ENCODE measurements around the gene PGBD5.

Gene PGBD5

DNA sequence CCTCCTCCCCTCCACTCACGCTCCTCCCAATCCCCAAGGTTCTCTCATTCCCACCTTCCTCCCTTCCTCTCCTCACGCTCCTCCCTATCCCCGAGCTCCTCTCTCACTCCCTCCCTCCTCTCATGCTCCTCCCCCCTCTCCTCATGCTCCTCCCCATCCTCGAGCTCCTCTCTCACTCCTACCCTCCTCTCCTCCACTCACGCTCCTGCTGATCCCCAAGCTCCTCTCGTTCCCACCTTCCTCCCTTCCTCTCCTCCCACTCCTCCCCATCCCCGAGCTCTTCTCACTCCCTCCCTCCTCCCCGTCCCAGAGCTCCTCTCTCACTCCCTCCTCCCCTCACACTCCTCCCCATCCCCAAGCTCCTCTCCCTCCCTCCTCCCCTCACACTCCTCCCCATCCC lies 31.4 kb downstream of the PGBD5 start:
- TF ChIP-seq, protein P1, sequence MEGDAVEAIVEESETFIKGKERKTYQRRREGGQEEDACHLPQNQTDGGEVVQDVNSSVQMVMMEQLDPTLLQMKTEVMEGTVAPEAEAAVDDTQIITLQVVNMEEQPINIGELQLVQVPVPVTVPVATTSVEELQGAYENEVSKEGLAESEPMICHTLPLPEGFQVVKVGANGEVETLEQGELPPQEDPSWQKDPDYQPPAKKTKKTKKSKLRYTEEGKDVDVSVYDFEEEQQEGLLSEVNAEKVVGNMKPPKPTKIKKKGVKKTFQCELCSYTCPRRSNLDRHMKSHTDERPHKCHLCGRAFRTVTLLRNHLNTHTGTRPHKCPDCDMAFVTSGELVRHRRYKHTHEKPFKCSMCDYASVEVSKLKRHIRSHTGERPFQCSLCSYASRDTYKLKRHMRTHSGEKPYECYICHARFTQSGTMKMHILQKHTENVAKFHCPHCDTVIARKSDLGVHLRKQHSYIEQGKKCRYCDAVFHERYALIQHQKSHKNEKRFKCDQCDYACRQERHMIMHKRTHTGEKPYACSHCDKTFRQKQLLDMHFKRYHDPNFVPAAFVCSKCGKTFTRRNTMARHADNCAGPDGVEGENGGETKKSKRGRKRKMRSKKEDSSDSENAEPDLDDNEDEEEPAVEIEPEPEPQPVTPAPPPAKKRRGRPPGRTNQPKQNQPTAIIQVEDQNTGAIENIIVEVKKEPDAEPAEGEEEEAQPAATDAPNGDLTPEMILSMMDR (IDR thresholded peaks at IDR 0.05; ENCODE audit: low read depth, low read length), result no peak
- no peak overlapping the region for H3K4me3 ChIP-seq (ENCODE audit: low read depth, low read length)

DNA sequence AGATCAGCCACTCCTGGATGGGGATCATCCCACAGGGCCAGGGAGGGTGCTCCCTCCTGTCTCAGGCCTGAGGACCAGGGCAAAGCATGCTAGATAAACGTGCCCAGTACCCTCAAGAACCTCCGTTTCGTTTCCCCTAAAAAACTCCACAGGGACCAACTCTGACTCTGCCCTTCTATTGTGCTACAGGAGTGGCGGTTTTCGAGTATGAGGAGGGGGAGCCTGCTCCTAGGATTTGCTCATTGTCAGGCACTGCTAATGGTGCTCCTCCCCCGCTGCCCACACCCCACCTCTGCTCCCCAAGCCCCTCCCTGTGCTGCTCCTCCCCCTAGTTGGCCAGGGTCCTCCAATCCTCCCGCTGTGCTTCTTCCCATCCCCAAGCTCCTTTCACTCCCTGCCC lies 32.0 kb downstream of the PGBD5 start:
- H3K4me3 ChIP-seq (ENCODE audit: low read depth, low read length), result no peak overlapping the region
- TF ChIP-seq, protein P1 (IDR thresholded peaks at IDR 0.05; ENCODE audit: low read depth, low read length), result no peak

DNA sequence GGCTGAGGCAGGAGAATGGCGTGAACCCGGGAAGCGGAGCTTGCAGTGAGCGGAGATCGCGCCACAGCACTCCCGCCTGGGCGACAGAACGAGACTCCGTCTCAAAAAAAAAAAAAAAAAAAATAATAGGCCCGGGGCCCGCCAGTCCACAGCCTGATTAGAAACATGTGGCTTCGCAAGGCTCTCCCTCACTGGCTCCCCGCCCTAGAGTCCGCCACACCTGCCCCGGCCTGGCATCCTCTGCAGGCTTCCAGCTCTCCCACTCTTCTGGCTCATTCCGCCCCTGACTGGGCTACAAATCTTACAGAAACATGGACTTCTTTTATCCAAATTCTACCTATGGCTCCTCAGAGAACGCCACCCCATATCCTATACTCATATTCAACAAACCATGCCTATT lies 32.4 kb downstream of the PGBD5 start:
- TF ChIP-seq, protein P1 (IDR thresholded peaks at IDR 0.05; ENCODE audit: low read depth, low read length), result no peak
- no peak overlapping the region for H3K4me3 ChIP-seq (ENCODE audit: low read depth, low read length)

DNA sequence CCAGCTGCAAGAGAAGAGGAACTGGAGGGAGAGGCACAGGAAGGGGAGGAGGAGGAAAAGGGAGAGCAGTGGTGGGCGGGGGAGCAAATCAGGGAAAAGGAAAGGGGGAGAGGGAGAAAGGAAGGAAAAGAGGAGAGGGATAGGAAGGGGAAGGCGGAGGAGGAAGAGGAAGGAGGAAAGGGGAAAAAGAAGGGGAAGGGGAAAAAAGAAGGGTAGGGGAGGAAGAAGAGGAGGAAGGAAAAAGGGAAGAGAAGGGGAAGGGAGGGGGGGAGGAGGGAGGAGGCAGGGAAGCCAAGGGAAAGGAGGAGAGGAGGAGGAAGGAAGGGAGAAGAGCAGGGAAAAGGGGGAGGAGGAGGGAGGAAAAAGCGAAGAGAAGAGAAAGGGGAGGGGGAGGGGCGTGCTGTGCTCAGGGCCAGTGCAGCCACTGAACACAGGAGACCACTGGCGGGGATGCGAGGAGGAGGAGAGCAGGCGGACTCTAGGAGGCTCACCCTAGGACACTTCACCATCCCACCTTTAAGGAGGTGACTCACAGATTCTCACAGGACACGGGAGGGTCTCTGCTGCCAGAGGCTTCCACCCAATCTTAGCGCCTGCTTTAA lies 33.1 kb downstream of the PGBD5 start:
- TF ChIP-seq, protein P1 (IDR thresholded peaks at IDR 0.05; ENCODE audit: low read depth, low read length), result no peak
- no peak overlapping the region for H3K4me3 ChIP-seq (ENCODE audit: low read depth, low read length)

DNA sequence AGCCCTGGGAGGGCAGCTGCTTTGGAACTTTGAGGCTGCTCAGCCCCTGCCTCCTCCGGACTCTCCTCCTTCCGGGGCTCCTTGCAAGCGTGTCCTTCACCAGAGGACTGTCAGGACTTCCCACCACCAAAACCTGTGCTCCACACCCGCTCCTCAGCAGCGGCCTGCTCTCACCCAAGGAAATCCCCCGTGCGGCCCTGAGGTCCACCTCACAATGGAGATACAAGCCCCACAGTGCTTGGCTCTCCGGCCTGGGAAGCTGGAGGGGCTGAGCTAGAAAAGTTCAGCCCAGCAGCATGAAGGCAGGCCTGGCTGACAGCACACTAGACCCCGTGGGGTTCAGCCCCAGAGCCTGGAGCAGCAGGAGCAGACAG lies 33.6 kb downstream of the PGBD5 start:
- H3K4me3 ChIP-seq (ENCODE audit: low read depth, low read length), result no peak overlapping the region
- TF ChIP-seq, protein P1 (IDR thresholded peaks at IDR 0.05; ENCODE audit: low read depth, low read length), result no peak

DNA sequence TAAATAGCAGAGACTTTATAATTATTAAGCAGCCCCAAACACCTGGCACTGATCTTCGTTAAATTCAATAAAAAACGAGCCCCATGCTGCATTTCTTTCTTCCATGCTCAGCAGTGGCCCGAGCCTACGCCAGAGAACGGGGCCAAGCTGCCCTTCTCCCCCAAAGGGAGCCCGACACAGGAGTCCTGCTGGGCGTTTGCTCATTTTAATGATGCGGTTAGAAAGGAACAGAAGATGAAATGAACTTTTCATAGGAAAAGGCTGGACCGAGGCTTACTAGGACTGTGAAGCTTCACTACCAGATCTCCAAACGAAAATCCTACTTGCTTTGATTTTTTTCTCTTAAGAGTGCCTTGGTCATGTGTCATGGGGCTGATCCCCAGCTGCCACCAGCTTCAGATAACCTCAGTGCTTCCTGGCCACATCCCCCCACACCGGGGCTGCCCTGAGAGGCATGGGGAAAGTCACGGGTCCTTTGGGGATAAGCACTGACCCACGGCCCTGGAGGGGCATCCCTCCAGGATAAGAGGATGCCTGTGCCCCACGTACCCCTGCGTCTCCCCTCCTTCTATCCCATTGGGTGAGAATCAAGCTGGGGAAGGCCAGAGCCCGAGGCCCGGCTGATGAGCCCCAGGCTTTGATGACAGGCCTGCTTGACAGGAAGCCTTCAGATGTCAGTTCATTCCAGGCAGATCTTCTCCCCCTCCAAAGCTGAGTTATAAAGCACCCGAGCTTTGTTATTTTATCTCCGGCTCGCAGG lies 34.2 kb downstream of the PGBD5 start:
- H3K4me3 ChIP-seq (ENCODE audit: low read depth, low read length), result no peak overlapping the region
- TF ChIP-seq, protein P1 (IDR thresholded peaks at IDR 0.05; ENCODE audit: low read depth, low read length), result no peak

DNA sequence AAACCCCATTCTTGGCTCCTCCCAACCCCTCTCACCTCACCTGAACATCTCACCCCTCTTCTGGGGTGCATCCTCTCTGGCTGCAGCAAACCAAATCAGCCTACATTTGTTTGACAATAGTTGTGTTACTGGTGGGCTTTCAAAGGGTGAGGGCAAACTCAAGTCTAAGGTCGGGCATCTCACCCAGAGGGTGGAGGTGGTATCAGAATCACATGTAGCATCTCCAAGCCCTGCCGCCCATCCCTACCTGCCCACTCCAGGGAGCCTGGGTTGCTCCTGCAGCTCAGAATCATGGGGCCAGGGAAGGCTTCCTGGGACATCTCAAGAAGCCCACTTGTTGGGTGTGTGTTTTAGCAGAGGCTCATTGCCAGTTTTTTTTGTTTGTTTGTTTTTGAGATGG lies 35.8 kb downstream of the PGBD5 start:
- no peak overlapping the region for H3K4me3 ChIP-seq (ENCODE audit: low read depth, low read length)
- TF ChIP-seq, protein P1 (IDR thresholded peaks at IDR 0.05; ENCODE audit: low read depth, low read length), result no peak

Measured in WI38 (cell line).